B cell (primary cell): Measurements from ENCODE around the gene HAUS2. TPM values are rescaled to one million over a fixed set of nuclear protein-coding genes. Genes with fewer than 3 reads are reported as not detected.
A peak's percentile ranks its signal among the peaks of the same experiment; 100 is the strongest.

Experiments
- ATAC-seq: fragments of 200-7000 bp; cut with Tn5 transposase; one replicate; pipeline ENCODE4 v1.10.0; 2021; ENCODE audit warnings: low read depth, mild to moderate bottlenecking, moderate number of reproducible peaks, moderate library complexity
- CTCF ChIA-PET: fragments of 350-600 bp; sonication (Branson Sonifier 250); formaldehyde crosslinking; loops from one replicate; lab custom pipeline; 2021; ENCODE audit warnings: antibody characterized with exemption, inconsistent platforms; lab: Charles Lee
- POLR2A ChIA-PET: fragments of 350-600 bp; sonication (Branson Sonifier 250); formaldehyde crosslinking; loops from one replicate; lab custom pipeline; 2021; ENCODE audit warnings: antibody characterized with exemption; lab: Charles Lee
- DNase-seq: peaks from one replicate; pipeline ENCODE4 v3.0.0; 2013
- H2AFZ ChIP-seq: 2 replicates; pipeline ENCODE4 v1.6.1; 2012; ENCODE audit warnings: mild to moderate bottlenecking, low read depth, low read length; ENCODE audit not compliant: insufficient read depth, poor library complexity, severe bottlenecking
- H3K27ac ChIP-seq, 2 donors: 1 replicate in 1 of 2; 2 replicates in 1 of 2; pipeline ENCODE4 v1.5.1; 2012 to 2013; ENCODE audit warnings: low read length in 2 of 2, mild to moderate bottlenecking in 2 of 2, moderate library complexity in 1 of 2
- H3K27me3 ChIP-seq, 4 experiments: fragments of 200-600 bp in 1 of 4; sonication (generic) in 1 of 4; replicated peaks in 1 of 4; 1 replicate in 2 of 4; 2 replicates in 2 of 4; pipeline versions ENCODE4 v1.6.1 to v1.7.0; 2013 to 2016; ENCODE audit warnings: low read length in 3 of 4, mild to moderate bottlenecking in 2 of 4, mixed read lengths in 1 of 4, moderate library complexity in 1 of 4; ENCODE audit not compliant: insufficient read depth in 4 of 4, control insufficient read depth in 3 of 4; ENCODE audit errors: control extremely low read depth in 1 of 4
- H3K36me3 ChIP-seq, 2 experiments: replicated peaks in 1 of 2; 1 replicate in 1 of 2; 2 replicates in 1 of 2; pipeline versions ENCODE4 v1.6.1 to v1.7.1; 2013; ENCODE audit warnings: low read length in 1 of 2; ENCODE audit not compliant: insufficient read depth in 2 of 2, control insufficient read depth in 1 of 2; ENCODE audit errors: control extremely low read depth in 1 of 2, extremely low read depth in 1 of 2
- H3K4me1 ChIP-seq, 2 donors: fragments of 200-600 bp in 1 of 2; sonication (generic) in 1 of 2; 1 replicate in 1 of 2; 2 replicates in 1 of 2; pipeline versions ENCODE4 v1.5.1 to v1.6.1; 2013 to 2017; ENCODE audit warnings: low read length in 2 of 2; ENCODE audit not compliant: control insufficient read depth in 2 of 2, insufficient read depth in 2 of 2
- H3K4me2 ChIP-seq: replicated peaks from 2 replicates; pipeline ENCODE3; 2012; ENCODE audit warnings: mild to moderate bottlenecking, low read depth, low read length; ENCODE audit not compliant: poor library complexity, severe bottlenecking
- H3K4me3 ChIP-seq, 5 experiments: fragments of 200-600 bp in 1 of 5; sonication (generic) in 1 of 5; 1 replicate in 3 of 5; 2 replicates in 2 of 5; pipeline versions ENCODE4 v1.5.1 to v1.7.0; 2011 to 2016; ENCODE audit warnings: low read length in 4 of 5, mild to moderate bottlenecking in 4 of 5, low read depth in 2 of 5, control low read depth in 1 of 5, moderate library complexity in 1 of 5; ENCODE audit not compliant: insufficient read depth in 1 of 5; ENCODE audit errors: control extremely low read depth in 1 of 5, extremely low read depth in 1 of 5
- H3K79me2 ChIP-seq: fragments of 200-600 bp; sonication (generic); one replicate; pipeline ENCODE4 v1.6.0; 2016; ENCODE audit warnings: low read length; ENCODE audit not compliant: control insufficient read depth, insufficient read depth
- H3K9ac ChIP-seq: fragments of 200-600 bp; sonication (generic); 2 replicates; pipeline ENCODE4 v1.6.1; 2017; ENCODE audit warnings: mild to moderate bottlenecking, low read length, moderate library complexity
- H3K9me3 ChIP-seq, 3 donors: one replicate each; pipeline versions ENCODE4 v1.6.1 to v1.7.1; 2013; ENCODE audit warnings: low read length in 2 of 3; ENCODE audit not compliant: control insufficient read depth in 2 of 3, insufficient read depth in 1 of 3; ENCODE audit errors: control extremely low read depth in 1 of 3
- H4K20me1 ChIP-seq: 2 replicates; pipeline ENCODE4 v1.6.0; 2012; ENCODE audit warnings: mild to moderate bottlenecking, low read length; ENCODE audit not compliant: insufficient read depth, control insufficient read depth, poor library complexity, severe bottlenecking
- H3K27ac Mint-ChIP-seq: one replicate; pipeline ENCODE4 v1.8.0; 2021; ENCODE audit warnings: mixed read lengths
- H3K27me3 Mint-ChIP-seq: one replicate; pipeline ENCODE4 v1.8.0; 2021; ENCODE audit warnings: mixed read lengths
- H3K4me1 Mint-ChIP-seq: one replicate; pipeline ENCODE4 v1.8.0; 2021; ENCODE audit warnings: mixed read lengths
- H3K4me3 Mint-ChIP-seq: one replicate; pipeline ENCODE4 v1.8.0; 2021; ENCODE audit warnings: mixed read lengths
- H3K9me3 Mint-ChIP-seq: one replicate; pipeline ENCODE4 v1.8.0; 2022; ENCODE audit warnings: mixed read lengths; ENCODE audit not compliant: insufficient read depth
- EZH2 ChIP-seq: IDR thresholded peaks from 2 replicates; pipeline ENCODE4 v1.6.1; 2012; ENCODE audit warnings: borderline replicate concordance, low read depth, mild to moderate bottlenecking, moderate library complexity, low read length; ENCODE audit not compliant: insufficient read depth, poor library complexity, severe bottlenecking
- WGBS: methylation state at CpG from one replicate; pipeline ENCODE4 v1.1.5; 2013; ENCODE audit warnings: missing lambda C conversion rate; ENCODE audit not compliant: insufficient coverage; 5-methylcytosine and 5-hydroxymethylcytosine counted together
- intact Hi-C: fragments of 100-400 bp; cut with micrococcal nuclease; formaldehyde crosslinking; loops from one replicate; pipeline ENCODE4 v1.10.0; 2022
- polyA plus RNA-seq: library from polyadenylated mRNA; depleted of rRNA; stranded (reverse); fragments of >200 nt; gene quantifications from 2 replicates; pipeline ENCODE4 v1.2.3, GENCODE V29; 2012
- total RNA-seq, 2 donors: library from RNA; stranded (reverse); fragments of 120-200 nt in 1 of 2; gene quantifications; 1 replicate in 1 of 2; 2 replicates in 1 of 2; pipeline versions ENCODE4 v1.2.3 to v1.2.4, GENCODE V29; 2013 to 2022
- TF ChIP-seq, protein P1 (sequence below): fragments of 200-600 bp; IDR thresholded peaks from one replicate; pipeline ENCODE4 v1.8.0; 2022; ENCODE audit warnings: antibody characterized with exemption, mild to moderate bottlenecking

HAUS2 gene
- total and polyA plus RNA-seq, 2 donors (not counting 1 experiment from before 2014, with no cell fraction given), result 16.5 to 18.3 TPM

- peak overlapping the region; percentile 93 for H3K27ac Mint-ChIP-seq
- peaks cover 20 to 26% of the 10 kb centered on the region in 2 donors for H3K4me1 ChIP-seq
- WGBS, result 1% methylated on average over 5 of the region's 9 CpGs
- ChIA-PET CTCF (interaction anchor here (1.1 to 2.1 kb wide), 3 partner anchors 58 to 104 kb away, joined by 3 to 6 read pairs (median 5); no protein-coding TSS in a partner anchor), POLR2A (interaction anchor here (0.6 to 2.1 kb wide), 4 partner anchors 8 to 43 kb away, joined by 3 to 11 read pairs (median 7); partner anchors contain the start of gene STARD9)
- peaks cover 6 to 19% of the 10 kb centered on the region in 2 experiments for H3K36me3 ChIP-seq
- intact Hi-C loops, result loop anchor here (1.0 to 2.0 kb wide), 3 partner anchors 27 to 103 kb away; partner anchors contain the start of genes SNAP23 and STARD9
- peak overlapping the region; percentile 99 to 100 (median 99) for H3K4me3 ChIP-seq
- peak overlapping the region; percentile 96 for H3K4me3 Mint-ChIP-seq
- H4K20me1 ChIP-seq, result no peaks in the 10 kb centered on the region
- peak overlapping the region; percentile 97 for H3K4me2 ChIP-seq
- H3K4me1 Mint-ChIP-seq, result peaks cover 39% of the 10 kb centered on the region
- peak overlapping the region; percentile 100 for H2AFZ ChIP-seq
- ATAC-seq (no peak), DNase-seq (no peak)
- no peaks in the 10 kb centered on the region for H3K27me3 ChIP-seq
- H3K27me3 Mint-ChIP-seq, result no peaks in the 10 kb centered on the region
- H3K27ac ChIP-seq, result peak overlapping the region; percentile 86 to 92
- H3K9ac ChIP-seq, result peak overlapping the region; percentile 99
- peaks cover 0 to 3% (median 0%) of the 10 kb centered on the region in 3 donors for H3K9me3 ChIP-seq
- peaks cover 57% of the 10 kb centered on the region for H3K79me2 ChIP-seq
- H3K9me3 Mint-ChIP-seq, result no peaks in the 10 kb centered on the region
- TF ChIP-seq EZH2, result no peak
- TF ChIP-seq, protein P1, sequence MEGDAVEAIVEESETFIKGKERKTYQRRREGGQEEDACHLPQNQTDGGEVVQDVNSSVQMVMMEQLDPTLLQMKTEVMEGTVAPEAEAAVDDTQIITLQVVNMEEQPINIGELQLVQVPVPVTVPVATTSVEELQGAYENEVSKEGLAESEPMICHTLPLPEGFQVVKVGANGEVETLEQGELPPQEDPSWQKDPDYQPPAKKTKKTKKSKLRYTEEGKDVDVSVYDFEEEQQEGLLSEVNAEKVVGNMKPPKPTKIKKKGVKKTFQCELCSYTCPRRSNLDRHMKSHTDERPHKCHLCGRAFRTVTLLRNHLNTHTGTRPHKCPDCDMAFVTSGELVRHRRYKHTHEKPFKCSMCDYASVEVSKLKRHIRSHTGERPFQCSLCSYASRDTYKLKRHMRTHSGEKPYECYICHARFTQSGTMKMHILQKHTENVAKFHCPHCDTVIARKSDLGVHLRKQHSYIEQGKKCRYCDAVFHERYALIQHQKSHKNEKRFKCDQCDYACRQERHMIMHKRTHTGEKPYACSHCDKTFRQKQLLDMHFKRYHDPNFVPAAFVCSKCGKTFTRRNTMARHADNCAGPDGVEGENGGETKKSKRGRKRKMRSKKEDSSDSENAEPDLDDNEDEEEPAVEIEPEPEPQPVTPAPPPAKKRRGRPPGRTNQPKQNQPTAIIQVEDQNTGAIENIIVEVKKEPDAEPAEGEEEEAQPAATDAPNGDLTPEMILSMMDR, result no peak
These were observed 755 bp upstream of the HAUS2 start for GRCh38 chr15:42547918-42548248.

DNA sequence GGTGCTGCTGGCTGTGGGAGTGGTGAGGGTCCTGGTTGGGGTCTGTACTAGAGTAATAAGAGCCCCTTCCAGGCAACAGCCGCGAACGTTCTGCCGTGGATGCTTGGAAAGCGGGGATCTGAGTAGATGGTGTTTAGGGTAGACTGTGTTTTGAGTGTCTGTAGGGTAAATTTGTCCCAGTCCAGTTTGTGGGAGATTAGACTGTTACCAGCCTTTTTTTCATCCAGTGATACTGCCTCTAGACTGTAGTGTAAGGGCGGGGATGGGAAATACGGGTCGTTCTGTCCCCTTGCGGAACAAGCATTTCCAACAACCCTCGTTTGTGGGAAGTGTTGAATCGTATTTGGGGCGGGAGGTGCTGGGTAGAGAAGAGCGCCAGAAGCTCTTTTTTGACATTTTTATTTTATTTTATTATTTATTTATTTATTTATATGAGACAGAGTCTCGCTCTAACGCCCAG is 424 bp downstream of the HAUS2 start:
- peak overlapping the region; percentile 99 to 100 (median 99) for H3K4me3 ChIP-seq
- H3K36me3 ChIP-seq, result peaks cover 6 to 9% of the 10 kb centered on the region in 2 experiments
- CTCF ChIA-PET, result interaction anchor here (0.8 to 1.1 kb wide), 2 partner anchors 17 to 59 kb away, joined by 3 read pairs; no protein-coding TSS in a partner anchor
- peak overlapping the region; percentile 86 to 92 for H3K27ac ChIP-seq
- peak; percentile 50 for ATAC-seq
- H3K4me3 Mint-ChIP-seq, result peak overlapping the region; percentile 96
- DNase-seq, result no peak
- peak overlapping the region; percentile 99 for H3K9ac ChIP-seq
- H3K27me3 Mint-ChIP-seq, result no peaks in the 10 kb centered on the region
- POLR2A ChIA-PET, result interaction anchor here (0.6 to 2.1 kb wide), 3 partner anchors 19 to 45 kb away, joined by 4 to 9 read pairs (median 4); partner anchors contain the start of gene STARD9
- H3K4me1 Mint-ChIP-seq, result peaks cover 41% of the 10 kb centered on the region
- TF ChIP-seq, protein P1, result no peak
- TF ChIP-seq EZH2, result no peak
- peak overlapping the region; percentile 97 for H3K4me2 ChIP-seq
- intact Hi-C loops, result loop anchor here (2.0 kb wide), 1 partner anchor 102 kb away; no protein-coding TSS in a partner anchor
- peak overlapping the region; percentile 93 for H3K27ac Mint-ChIP-seq
- 0% methylated on average over 5 of the region's 15 CpGs for WGBS
- peaks cover 20 to 26% of the 10 kb centered on the region in 2 donors for H3K4me1 ChIP-seq
- H3K9me3 Mint-ChIP-seq, result no peaks in the 10 kb centered on the region
- H3K9me3 ChIP-seq, result peaks cover 0 to 3% (median 0%) of the 10 kb centered on the region in 3 donors
- no peaks in the 10 kb centered on the region for H4K20me1 ChIP-seq
- H3K27me3 ChIP-seq, result no peaks in the 10 kb centered on the region
- peak overlapping the region; percentile 100 for H2AFZ ChIP-seq
- H3K79me2 ChIP-seq, result peaks cover 66% of the 10 kb centered on the region
